GM18907 (cell line): ENCODE data around the gene SDK2.

ENCODE experiments used
- ATAC-seq: cut with Tn5 transposase; IDR thresholded peaks from one replicate; pipeline ENCODE4 v1.9.1; 2021; ENCODE audit warnings: mild to moderate bottlenecking, moderate library complexity; ENCODE audit not compliant: unreplicated experiment

Gene SDK2

DNA sequence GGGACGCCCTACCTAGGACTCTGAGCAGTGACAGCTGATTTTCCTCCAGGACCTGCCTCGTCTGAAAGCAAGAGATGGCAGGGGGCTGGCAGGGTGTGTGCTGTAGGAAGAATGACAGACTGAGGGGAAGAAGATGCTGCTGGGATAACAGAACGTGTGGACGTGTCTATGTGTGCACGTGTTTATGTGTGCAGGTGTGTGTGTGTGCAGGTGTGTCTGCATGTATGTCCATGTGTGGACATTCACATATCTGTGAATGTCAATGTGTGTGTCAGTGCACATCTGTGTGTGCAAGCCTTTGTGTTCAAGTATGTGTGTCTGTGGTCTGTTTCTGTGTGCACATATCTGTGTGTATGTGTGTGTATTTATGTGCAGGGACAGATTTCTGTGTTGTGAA is 132.5 kb downstream of the SDK2 start:
- ATAC-seq = no peak

DNA sequence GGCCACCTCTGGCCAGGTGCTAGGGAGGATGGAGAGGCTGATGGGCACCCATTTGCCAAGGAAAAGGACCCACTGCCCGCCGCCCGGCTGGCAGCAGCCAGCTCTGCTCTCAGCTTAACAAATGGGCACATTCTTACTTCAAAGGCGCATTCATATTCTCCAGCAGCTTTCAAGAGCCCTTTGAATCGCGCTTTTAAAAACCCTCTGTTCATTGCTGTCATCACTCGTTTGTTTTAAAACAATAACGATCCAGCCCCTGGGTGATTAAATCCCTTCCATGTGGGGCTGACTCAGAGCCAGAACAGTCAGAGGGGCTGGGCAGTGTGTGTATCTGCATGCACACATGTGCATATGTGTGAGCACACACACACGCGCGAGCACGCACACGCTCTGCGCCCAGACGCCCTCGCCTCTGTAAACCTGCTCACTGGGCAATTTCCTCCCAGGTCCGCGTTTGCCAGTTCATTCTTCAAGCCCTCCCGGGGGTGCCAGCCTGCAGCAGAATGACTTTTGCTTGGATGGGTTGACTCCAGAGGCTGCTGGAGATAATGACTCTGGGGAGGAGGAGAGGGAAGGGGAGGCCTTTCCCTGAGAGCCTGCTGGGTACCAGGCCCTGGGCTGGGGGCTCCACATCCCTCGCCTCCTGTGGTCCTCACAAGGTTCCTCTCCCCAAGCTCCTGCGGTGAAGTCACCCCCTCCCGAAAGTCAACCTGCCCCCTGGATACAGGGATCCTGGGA is 133.1 kb downstream of the SDK2 start:
- ATAC-seq = no peak

DNA sequence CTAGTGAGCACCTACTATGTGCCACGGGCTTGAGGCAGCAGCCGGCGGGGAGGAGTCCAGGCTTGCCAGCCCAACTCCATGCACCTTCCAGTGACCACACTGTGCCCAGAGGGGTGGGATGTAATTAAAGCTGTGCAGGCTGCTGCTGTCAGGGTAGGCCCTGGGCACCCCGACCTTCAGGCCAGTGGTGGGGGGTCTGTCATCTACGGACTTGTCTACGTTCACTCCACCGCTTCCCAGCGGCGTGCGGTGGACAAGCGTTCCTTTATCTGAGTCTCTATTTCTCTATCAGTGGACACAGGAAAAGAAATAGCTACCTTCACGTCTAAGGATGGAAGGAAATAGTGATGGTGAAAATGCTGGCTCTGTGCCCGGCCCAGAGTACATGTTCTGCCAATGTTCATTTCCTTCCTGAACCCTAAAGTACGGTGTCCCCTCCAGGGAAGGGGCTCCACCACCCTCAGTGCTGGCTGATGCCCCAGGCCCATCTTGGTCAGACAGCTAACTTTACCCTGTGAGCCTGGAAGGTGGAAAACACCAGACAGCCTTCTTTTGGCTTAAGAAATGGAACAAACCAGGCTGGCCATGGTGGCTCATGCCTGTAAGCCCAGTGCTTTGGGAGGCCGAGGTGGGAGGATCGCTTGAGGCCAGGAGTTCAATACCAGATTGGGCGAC is 135.2 kb downstream of the SDK2 start:
- ATAC-seq = no peak

DNA sequence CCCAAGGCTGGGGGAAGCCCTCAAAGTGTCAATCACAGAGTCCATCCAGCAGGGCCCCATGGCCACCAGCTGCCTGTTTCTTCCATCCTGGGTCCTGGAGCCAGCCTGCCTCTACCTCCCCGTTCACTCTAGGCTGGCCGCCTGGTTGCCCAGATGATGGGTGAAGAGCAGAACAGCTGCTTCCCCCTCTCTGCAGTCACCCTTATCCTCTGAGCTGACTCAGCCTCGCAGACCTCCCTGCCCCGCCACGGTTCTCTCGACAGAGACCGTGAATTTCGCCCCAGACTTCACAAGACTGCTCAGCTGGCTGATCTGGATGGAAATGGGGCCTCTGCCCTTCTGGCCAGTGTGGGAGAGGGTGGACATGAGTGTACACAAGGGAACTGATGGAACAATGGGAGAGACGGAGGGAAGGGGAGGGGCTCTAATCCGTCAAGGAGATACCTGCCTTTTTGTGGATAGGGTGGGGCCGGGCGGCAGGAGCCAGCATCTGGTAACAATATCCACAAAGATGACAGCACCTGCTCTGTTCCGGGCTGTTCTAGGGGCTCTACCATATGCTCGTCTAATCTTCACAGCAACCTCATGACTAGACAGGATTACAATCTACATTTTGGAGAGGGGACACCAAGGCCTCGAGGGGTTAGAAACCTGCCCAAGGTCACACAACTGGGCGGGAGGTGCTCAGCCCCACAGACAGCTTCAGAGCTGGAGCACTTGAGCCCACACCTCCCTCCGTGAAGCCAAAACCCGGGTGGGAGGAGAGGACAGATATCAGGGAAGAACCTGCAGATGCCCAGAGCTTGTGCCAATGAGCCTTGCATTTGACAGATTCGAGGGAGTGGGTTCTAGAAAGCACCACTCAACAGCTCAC is 136.0 kb downstream of the SDK2 start:
- no peak for ATAC-seq

DNA sequence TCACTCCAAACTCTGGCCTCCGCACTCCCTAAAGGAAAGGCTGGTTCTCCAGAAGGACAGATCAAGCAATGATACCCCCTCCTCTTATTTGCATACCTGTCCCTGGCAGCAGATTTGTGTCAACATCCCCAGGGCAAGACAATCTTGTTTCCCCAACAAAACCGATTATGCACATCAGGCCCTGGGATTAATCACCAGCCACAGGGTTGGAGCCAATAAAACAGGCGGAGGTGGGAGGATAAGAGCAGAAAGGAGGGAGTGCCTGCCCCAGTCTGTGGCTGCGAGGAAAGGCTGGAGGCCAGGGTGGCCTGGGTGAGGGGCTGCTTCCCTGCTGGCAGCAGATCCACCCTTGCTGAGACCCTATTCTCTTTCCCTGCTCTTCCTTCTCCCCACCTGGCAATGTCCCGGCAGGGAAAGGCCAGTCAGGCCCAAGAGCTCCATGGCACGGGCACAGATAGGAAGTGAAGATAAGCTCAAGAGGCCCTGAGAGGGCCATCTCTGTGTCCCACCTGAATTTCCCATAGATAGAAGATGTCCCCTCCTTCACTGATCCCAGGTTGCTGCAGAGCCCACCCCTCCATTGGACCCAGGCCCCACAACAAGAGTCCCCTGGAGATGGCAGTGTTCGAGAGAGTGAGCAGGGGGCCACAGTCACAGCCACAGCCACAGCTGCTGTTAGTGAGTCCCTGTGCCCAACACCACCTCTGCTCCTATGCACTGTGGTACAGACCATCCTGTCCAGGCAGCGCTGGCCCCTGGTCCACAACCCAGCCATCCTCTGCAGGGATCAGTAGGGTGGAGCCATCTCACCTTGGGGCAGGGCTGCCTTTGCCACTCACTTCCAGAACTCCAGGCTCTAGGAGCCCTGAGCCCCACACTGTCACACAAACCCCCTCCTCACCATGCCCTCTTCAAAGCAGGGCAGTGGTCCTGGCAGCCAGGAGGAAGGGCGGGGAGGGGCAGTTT is 137.5 kb downstream of the SDK2 start:
- no peak for ATAC-seq

DNA sequence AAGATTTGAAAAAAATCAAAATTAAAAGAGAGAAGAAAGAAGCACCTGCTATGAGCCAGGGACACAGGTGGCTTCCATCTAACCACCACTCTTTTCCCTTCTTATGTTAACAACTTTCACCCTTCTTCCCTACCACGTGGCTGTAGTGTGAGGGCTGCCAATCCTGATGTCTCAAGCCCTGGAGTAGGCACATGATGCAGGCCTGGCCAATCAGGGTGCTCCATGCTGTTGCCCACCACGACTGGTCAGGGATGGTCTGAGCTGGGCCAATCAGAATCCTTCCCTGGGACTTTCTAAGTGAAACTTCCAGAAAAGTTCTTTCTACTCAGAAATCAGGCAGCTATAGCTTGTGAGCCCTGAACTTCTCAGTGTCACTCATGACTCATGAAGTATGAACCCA is 140.7 kb downstream of the SDK2 start:
- no peak for ATAC-seq

DNA sequence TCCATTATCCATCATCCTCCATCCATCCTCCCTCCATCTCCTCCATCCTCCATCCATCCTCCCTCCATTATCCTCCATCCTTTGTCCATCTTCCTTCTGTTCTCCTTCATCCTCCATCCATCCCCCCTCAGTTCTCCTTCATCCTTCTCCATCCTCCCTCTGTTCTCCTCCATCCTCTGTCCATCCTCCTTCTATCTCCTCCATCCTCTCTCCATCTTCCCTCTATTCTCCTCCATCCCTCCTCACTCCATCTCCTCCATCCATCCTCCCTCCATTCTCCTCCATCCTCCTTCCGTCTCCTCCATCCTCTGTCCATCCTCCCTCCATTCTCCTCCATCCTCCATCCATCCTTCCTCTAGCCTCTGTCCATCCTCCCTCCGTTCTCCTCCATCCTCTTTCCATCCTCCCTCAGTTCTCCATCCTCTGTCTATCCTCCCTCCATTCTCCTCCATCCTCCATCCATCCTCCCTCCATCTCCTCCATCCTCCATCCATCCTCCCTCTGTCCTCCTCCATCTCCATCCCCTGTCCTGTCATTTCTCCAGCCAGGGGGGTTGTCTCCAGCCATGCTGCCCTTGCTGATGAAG is 143.7 kb downstream of the SDK2 start:
- no peak for ATAC-seq

DNA sequence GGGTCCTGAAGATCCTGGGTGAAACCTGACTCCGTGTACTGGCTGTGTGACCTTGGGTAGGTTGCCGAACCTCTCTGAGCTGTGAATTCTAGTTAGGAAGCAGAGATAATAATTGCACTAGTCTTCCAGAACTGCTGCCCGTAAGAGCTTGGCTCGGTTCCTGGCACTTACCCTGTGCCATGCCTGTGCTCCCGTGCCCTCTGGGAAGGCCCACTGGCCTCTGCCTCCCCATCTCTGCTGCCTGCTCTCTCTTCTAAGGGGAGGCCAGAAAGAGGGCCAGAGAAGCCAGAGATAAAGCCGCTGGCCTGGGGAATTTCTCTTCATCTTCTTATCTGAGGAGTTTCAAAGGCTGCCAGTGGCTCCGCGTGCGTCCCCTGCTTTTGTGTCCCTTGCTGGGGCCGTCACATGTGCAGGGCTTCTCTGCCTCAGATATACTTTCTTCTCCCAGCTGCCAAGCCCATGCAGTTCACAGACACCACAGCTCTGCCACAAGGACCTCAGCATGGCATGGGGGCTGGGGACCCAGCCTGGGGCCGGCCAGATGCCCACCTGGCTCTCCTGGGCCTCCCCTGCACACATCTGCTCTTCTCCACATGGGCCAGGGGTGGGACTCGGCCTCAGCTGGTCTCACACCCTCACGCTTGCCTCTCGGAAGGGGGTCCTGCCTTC is 145.2 kb downstream of the SDK2 start:
- no peak for ATAC-seq

DNA sequence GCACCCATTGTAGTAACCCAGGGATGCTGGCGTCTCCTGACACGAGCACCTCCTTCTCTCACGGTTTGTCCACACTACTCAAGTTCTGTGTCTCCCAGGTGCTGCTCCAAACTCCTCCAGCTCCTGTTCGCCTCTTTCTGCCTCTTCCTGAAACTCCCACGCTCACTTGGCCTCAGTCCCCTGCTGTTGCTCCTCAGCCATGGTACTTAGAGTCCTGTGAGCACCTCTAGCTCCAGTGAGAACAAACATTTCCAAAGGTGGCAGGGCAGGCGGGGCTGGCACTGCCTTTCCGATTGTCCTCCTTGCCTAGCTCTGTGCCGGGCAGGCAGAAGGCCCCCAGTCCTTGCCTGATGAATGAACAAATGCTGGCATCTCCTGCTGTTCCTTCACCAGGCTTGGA is 146.1 kb downstream of the SDK2 start:
- ATAC-seq = no peak

DNA sequence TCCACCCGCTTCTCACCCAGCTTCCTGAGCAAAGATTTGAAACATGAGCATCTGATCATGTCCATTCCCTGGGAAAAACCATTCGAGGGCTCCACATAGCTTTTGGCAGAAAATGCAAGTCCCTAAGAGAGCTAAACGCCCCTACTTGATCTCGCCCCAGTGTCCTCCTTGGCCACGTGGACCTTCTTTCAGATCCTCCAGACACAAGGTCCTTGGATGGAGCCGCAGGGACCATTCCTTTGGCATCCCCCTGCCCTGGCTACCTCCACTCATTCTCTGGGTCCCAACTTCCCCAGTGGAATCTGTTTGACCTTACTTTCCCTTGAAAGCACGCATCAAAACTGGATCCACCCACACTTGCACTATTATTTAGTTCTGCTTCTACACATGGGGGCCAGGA is 146.5 kb downstream of the SDK2 start:
- ATAC-seq = no peak

DNA sequence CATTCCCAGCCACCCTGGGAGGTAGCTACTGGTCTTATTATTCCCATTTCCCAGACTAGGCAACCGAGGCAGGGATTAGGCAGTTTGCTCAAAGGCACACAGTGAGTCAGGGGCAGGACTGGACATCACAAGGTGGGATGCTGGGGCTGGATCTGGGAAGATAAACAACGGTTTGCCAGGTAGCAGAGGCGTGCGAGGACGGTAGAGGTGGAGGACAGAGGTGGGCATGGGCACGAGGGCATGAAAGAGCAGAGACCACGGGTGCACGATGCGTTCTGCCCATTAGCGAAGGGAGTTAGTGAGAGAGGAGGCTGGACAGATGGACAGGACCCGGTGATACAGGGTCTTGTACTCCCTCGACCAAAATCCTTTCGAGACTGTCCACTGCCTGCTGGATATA is 148.0 kb downstream of the SDK2 start:
- no peak for ATAC-seq

DNA sequence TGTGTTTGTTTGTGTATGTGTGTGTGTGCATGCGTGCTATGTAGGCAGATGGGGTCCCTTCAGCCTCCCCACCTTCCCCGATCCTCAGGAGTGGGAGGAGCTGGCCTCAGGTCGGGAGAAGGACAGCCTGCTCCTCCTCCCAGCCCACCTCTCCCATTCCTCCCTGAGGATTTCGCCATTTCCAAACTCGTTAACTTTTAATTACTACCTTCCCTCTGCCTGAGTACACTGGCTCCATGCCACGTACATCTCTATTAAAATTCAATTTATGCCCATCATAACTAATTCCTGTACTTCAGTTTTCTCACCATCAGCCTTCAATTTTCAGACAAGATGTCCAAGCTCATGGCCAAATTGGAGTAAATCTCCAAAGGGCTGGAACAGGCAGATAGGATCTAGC is 148.6 kb downstream of the SDK2 start:
- ATAC-seq = no peak

DNA sequence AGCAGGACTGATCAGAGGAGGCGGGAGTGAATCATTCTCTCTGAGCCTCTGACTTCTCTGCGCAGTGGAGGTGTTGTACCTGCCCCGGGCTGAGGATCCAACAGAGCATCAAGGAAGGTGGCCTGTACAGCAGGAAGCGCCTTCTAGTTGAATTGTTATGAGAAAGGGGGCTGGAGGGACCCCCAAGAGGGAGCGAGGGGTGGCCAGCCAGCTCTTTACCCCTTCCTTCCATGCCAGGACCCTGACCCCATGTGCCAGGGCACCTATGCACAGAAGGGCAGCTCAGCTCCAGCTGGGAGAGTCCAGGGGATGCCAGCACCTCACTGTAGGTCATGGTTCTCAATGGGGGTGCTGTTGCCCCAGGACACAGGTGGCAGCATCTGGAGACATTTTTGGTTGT is 149.3 kb downstream of the SDK2 start:
- no peak for ATAC-seq

DNA sequence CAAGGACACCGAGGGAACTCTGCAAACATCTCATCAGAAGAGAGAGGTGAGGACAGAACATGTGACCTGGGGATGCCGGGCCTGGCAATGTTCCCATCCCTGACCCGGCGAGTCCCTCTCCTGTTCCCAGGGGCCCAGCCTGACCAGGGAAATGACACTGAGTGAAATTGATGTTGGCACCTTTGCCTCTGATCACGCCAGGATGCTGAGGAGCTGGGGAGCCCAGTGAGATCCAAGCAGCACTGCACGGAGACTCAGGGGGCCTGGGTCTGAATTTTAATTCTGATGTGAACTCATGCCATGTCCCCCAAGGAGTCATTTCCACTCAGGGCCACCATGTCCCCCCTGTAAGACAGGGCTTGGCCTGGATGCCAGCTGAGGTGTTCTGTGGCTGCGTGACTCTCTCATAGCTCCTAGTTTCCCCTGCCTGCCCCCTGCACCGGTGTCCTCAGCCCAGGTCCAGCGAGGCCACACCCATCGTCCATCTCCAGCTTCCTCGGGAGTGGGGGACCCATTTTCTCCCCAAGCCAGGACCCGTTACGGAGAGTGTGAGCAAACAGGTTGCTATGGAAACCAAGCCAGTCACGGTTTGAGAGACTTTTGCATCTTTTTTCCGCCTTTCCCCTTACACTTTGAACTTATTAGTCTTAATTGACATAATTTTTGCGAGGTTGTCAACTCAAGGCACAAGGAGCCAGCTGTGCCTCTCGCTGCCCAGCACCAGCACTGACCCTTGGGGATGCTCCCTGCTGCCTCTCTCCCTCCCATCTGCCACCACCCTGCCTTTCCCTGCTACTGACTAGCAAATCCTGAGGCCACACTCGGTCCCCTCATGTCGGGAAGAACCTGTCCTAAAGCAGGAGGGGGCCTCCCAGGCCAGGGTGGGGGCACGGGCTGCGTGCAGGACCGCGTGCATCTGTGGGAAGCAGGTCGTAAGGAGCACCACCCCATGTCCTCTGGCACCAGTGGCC is 150.0 kb downstream of the SDK2 start:
- ATAC-seq = no peak

DNA sequence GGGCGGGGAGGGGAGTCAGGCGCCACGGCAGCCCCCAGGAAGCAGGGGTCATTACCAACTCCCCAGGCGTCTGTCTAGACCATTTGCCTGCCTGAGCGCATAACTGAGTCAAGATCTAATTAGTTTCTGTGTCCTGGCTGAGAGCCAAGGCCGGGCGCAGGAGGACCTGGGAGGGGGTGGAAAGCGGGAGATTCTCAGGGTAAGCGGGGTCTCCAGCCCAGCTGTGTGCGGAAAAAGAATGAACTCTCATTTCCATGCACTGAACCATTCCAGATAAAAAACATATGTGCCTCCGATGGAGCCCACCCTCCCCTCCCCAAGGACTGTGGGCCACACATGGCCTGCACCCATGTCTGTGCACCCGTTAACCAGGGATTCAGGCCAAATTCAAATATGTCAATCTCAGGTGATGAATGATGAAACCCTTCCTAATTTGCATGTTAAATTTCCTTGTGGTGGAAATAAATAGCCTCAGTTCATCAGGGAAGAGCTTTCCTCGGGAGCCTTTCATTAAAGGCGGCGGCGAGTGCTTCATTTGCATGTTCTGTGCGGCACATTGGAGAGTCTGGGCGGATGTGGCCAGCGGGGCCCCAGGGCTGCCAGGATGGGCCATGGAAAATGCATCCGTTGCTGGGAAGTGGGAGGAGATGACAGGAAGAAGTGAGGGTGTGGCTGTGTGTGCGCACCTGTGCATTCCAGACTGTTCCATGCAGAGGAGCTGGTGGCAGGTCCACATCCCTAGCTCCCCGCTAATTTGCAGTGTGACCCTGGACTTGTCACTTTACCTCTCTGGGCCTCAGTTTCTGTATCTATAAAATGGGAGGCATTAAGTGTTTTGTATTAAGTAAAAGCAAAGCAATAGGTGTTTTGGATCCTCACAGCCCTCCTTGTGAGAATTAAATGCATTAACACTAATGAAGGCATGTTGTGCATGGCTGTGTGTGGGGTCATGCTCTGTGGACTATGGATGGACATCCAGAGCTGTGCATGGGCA is 151.1 kb downstream of the SDK2 start:
- ATAC-seq = no peak

DNA sequence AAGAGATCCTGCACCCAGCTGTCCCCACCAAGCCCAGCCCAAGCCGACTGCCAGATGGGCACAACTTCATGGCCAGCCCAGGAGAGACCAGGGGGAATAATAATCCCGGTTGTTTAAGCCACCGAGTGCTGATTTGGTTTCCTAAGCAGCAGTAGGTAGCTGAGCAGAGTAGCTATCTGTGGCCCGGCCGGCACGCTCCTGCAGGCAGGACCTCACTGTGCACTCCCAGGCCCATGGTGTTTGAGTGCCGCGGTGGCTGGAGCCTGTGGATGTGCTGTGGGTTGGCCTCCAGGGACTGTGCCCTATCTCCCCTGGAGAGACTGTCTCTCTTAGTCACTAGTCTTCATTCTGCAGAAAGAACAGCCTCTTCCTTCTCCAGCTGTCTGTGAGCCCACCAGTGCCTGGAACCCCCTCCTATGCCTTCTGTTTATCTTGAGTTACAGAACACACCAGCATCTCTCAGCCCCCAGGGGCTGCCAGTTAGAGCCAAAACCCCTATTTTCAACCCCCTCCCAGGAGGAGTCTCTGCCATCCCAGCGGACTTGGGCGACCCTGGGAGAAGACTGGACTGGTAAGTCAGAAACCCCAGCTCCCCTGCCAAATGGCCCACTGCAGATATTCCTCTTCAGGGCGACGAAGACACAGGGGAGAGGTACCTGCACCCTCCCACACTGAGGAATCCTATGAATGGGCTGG is 152.0 kb downstream of the SDK2 start:
- ATAC-seq = no peak

DNA sequence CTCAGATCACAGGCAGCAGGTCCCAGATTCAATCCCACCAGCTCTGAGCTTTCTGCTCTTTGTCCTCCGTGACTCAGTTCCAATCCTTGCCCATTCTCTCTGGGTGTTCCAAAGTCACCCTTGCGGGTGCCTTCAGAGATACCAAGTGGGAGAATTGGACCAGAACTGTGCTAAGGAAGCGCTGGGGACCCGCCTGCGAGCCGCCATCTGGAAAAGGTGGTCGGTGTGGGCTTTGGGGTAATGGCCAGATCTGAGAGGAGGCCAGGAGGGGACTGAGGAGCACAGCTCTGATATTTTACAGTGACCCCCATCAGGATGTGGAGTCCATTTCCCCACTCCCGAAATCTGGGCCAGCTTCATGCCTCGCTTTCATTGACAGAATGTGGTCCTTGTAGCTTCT is 152.6 kb downstream of the SDK2 start:
- ATAC-seq = no peak
